HS-27A (cell line): Measurements from ENCODE around the gene RPE65.
"Not testable (repeated sequence)": the region's sequence is repeated elsewhere in the genome, so short reads cannot be mapped to it uniquely, and the experiment has no call there.

Experiments
- DNase-seq: peaks from one replicate; pipeline ENCODE4 v3.0.0-alpha.2; 2012; ENCODE audit warnings: low read depth, missing footprints

The RPE65 gene

GRCh38 chr1:68453060-68453670 is 3.4 kb upstream of the RPE65 start:
- DNase-seq = no peak

- DNase-seq = no peak
These were observed 1.4 kb downstream of the RPE65 start for GRCh38 chr1:68448365-68448764.

DNA sequence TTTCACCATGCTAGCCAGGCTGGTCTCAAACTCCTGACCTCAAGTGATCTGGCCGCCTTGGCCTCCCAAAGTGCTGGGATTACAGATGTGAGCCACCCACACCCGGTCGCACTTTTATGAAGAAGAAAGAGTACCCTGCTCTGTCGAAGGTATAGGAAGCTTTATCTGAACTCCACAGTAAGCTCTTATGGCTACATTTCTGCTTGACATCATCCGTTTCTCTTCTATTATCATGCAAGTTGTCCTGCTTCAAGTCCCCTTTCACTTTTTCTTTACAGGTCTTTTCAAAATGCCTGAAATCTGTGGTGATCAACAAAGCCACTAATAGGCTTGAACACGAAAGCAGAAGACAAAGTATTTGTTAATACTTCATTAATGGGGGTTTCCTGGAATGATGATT is 4.0 kb downstream of the RPE65 start:
- no peak for DNase-seq

DNA sequence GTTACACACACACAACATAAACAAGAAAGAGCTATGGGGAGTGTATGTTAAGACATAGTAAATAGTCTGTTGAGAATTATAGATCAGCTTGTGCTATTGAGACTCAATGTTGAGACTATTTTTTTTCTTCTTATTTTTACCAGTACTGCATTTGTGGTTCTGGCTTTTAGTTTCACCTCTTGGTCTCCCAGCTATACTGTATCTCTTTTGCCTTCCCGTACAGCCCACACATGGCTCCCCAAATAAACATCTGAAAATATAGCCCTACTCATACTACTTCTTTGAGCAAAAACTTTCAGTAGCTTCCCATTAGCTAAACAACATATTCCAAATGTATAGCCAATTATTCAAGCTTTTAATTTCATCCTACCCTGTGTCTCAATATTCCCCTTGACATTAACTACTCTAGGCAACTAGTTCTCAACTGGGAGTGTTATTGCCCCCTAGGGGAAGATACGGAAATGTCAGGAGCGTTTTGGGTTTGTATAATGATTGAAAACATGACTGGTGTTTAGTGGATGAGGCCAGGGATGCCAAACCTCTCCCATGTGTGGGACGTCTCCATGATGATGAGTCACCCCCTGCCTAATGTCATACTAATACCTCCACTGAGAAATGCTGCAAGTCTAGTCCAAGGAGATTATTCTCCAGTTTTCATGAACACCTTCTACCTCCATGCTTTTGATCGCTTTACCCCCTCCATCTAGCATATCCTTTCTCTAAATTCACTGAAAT is 6.8 kb downstream of the RPE65 start:
- peak; percentile 55 for DNase-seq

DNA sequence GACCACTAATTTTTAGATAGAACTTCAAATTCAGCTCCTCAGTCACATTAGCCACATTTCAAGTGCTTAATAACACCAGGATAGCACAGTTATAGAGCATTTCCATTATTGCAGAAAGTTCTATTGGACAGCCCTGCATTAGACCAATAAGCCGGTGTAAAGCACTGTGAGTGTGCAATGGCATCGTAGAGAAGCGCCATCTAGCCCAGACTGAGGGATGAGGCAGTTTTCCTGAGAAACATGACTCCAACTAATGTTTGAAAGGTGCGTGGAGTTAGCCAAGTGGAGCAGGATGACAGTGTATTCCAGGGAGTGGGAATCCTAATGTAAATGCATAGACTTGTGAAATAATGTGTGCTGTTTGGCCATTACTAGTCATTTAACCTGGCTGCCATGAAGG is 7.7 kb downstream of the RPE65 start:
- no peak for DNase-seq

DNA sequence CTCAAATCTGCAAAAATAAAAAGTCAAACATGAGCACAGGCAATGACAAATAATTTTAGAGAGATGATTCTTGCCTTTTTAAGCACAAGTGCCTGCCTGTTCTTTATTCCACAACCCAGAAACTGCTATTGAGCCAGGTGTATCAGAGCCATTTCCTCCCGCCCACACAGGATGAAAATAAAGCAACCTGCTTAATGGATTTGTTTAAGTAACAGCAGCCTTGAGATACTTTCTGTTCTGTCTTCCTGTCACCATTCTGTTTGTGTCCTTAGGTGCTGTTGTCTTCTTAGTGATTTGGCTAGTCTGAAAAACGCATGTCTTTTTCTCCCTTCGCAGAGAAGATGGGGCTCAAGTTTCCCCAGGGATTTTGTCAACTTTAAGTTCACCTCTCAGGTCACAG is 11.4 kb downstream of the RPE65 start:
- no peak for DNase-seq

DNA sequence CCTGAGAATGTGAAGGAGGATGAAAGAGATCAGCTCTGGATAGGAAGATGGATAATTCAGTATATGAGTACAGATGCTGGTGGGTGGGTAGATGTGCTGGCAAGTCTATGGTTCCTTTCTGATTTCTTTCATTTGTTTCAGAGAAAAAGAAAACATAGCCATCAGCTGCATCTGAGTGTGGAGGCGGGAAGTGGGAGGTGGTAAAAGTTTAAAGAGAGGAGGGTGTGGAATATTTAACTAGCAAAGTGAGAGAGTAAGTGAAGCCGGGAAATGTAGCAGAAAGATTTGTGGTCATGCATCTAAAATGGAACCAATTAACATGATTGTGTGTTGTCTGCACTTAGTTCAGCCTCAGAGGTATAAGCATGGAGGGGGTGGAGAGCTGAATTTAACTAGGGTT is 16.4 kb downstream of the RPE65 start:
- DNase-seq = no peak

DNA sequence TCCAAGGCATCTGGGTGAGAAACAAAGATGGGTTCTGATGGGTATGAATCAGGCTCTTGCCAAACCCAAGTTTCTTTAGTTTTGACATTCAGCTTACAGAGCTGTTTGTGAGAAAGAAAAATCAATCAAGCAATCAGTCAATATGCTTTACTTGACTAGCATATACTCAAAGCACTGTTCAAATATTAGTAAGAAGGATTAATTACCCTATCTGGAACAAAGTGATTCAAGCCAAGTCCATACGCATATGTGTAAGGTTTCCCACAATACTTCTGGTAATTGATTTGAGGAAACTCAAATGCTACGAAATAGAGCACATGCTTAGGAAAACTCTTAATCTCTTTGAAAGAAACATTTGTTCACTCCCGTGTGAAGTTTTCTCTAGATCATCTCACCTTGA is 18.7 kb downstream of the RPE65 start:
- no peak for DNase-seq

GRCh38 chr1:68429233-68429808 is 20.4 kb downstream of the RPE65 start:
- no peak for DNase-seq

DNA sequence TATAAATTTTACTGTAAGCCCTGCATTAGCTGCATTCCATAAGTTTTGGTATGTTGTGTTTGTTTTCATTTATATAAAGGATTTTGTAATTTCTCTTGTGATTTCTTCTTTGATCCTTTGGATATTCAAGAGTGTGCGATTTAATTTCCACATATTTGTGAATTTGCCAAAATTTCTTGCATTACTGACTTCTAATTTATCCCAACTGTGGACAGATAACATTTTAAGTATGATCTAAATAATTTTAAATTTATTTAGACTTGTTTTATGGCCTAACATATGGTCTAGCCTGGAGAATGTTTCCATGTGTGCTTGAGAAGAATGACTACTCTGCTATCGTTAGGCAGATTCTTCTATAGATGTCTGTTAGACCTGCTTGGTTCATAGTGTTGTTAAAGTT is 23.2 kb downstream of the RPE65 start:
- no peak for DNase-seq

- DNase-seq = no peak
These were observed 28.4 kb downstream of the RPE65 start for GRCh38 chr1:68421350-68421749.

- DNase-seq = no peak
These were observed 40.3 kb downstream of the RPE65 start for GRCh38 chr1:68409426-68409825.

- no peak for DNase-seq
These were observed 48.2 kb downstream of the RPE65 start for GRCh38 chr1:68401506-68401905.

DNA sequence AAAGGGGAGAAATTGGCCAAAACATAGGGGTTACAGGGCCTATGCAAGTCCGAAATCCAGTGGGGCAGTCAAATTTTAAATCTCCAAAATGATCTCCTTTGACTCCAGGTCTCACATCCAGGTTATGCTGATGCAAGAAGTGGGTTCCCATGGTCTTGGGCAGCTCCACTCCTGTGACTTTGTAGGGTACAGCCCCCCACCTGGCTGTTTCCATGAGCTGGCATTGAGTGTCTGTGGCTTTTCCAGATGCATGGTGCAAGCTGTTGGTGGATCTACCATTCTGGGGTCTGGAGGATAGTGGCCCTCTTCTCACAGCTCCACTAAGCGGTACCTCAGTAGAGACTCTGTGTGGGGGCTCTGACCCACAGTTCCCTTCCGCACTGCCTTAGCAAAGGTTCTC is 54.2 kb downstream of the RPE65 start:
- DNase-seq = not testable (repeated sequence)

- not testable (repeated sequence) for DNase-seq
These were observed 57.3 kb downstream of the RPE65 start for GRCh38 chr1:68392474-68392873.

DNA sequence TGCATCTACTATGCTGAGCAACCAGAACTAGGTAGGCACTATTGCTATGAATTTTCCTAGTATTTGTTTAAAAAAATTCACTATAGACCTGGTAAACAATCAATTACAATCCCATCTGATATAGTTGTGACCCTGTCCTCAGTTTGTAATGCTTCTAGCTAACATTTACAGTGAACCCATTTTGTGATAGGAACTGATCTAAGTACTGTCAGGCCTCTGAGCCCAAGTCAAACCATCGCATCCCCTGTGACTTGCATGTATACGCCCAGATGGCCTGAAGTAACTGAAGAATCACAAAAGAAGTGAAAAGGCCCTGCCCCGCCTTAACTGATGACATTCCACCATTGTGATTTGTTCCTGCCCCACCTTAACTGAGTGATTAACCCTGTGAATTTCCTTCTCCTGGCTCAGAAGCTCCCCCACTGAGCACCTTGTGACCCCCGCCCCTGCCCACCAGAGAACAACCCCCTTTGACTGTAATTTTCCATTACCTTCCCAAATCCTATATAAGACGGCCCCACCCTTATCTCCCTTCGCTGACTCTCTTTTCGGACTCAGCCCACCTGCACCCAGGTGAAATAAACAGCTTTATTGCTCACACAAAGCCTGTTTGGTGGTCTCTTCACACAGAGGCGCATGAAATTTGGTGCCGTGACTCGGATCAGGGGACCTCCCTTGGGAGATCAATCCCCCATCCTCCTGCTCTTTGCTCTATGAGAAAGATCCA is 63.8 kb downstream of the RPE65 start:
- not testable (repeated sequence) for DNase-seq

DNA sequence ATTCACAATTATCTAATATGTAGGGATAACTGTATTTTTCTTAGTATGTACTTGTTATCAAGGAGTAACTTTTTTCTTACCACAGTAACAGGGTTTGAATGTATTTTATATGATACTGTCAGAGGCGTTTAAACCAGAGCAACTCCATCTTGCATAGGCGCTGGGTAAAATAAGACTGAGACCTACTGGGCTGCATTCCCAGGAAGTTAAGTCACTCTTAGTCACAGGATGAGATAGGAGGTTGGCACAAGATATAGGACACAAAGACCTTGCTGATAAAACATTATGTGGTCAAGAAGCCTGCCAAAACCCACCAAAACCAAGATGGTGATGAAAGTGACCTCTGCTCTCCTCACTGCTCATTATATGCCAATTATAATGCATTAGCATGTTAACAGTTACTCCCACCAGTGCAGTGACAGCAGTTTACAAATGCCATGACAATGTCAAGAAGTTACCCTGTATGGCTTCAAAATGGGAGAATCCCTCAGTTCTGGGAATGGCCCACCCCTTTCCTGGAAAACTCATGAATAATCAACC is 64.8 kb downstream of the RPE65 start:
- DNase-seq = peak; percentile 77

DNA sequence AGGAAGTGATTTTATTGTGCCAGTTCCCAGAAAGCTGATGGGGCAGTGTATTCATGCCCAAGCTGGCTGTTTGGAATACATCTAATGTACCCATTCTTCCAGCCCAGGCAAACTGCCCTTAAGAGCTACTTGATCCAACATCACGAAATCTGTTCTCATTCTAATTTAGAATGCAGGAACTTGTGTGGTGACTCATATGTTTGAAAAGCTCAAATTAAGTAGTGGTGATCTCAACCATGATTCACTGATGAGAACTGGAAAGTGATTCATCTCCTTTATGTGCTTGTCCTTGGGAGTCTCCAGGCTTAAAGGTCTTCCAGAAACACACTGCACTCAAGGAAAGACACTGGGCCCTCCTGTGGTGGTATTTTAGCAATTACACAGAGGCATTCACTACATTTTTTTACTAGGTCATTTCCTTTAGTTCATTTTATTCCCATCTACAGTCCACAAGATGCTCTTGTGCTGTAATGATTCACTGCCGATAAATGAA is 65.4 kb downstream of the RPE65 start:
- DNase-seq = peak; percentile 97

GRCh38 chr1:68383092-68383491 is 66.7 kb downstream of the RPE65 start:
- DNase-seq = no peak

- DNase-seq = no peak
These were observed 70.7 kb downstream of the RPE65 start for GRCh38 chr1:68379085-68379478.
